ENCODE results near the gene ZNF385B.

Gene ZNF385B

GRCh38 chr2:179560257-179560735 lies 301.1 kb downstream of the ZNF385B start:
- Histone ChIP-seq H3K27ac (ENCODE audit: low read depth, low read length) (no peak overlapping the region), H3K27me3 (ENCODE audit: insufficient read depth, low read length, poor library complexity) (no peaks in the 10 kb centered on the region)
- WGBS (ENCODE audit: extremely low coverage, insufficient coverage, low lambda C conversion rate), result no CpG with 5 or more reads among the region's 1 CpG

GRCh38 chr2:179559108-179559806 lies 302.2 kb downstream of the ZNF385B start:
- H3K23ac ChIP-seq (ENCODE audit: low read length), result no peak overlapping the region
- H3K79me1 ChIP-seq (ENCODE audit: low read length), result no peaks in the 10 kb centered on the region
- no peak overlapping the region for H2AK5ac ChIP-seq (ENCODE audit: low read length)
- H3K56ac ChIP-seq (ENCODE audit: low read length), result no peak overlapping the region
- H3K18ac ChIP-seq (ENCODE audit: low read length), result no peak overlapping the region
- no peak overlapping the region for H4K5ac ChIP-seq (ENCODE audit: low read length)
- no peak overlapping the region for H3K27ac ChIP-seq (ENCODE audit: low read depth, low read length)
- no peak overlapping the region for H3K4ac ChIP-seq (ENCODE audit: low read depth, low read length)
- WGBS (ENCODE audit: extremely low coverage, insufficient coverage, low lambda C conversion rate), result no CpG with 5 or more reads among the region's 4 CpGs
- no peak for DNase-seq
- no peak overlapping the region for H4K8ac ChIP-seq (ENCODE audit: low read depth, low read length)
- H3K4me2 ChIP-seq (ENCODE audit: low read length), result no peak overlapping the region
- no peak overlapping the region for H3K4me3 ChIP-seq (ENCODE audit: low read length)
- H2BK15ac ChIP-seq (replicated peaks; ENCODE audit: low read depth), result no peak overlapping the region
- H3K27me3 ChIP-seq (ENCODE audit: insufficient read depth, low read length, poor library complexity), result no peaks in the 10 kb centered on the region
- no peak overlapping the region for H3K9ac ChIP-seq (ENCODE audit: low read length)
- H2BK120ac ChIP-seq (ENCODE audit: low read depth, low read length), result no peak overlapping the region
- H3K36me3 ChIP-seq (ENCODE audit: control insufficient read depth, insufficient read depth, low read length), result no peaks in the 10 kb centered on the region
- H3K79me2 ChIP-seq (ENCODE audit: control insufficient read depth, insufficient read depth, low read length), result no peaks in the 10 kb centered on the region
- H2BK5ac ChIP-seq (ENCODE audit: low read length), result no peak overlapping the region
- H3K4me1 ChIP-seq (ENCODE audit: control insufficient read depth, low read depth, low read length), result no peaks in the 10 kb centered on the region

More at GRCh38 chr2:179560257-179560735, 301.1 kb downstream of the ZNF385B start:
- H3K9ac ChIP-seq (ENCODE audit: low read length), result no peak overlapping the region
- no peak overlapping the region for H3K4ac ChIP-seq (ENCODE audit: low read depth, low read length)
- H2BK5ac ChIP-seq (ENCODE audit: low read length), result no peak overlapping the region
- no peak overlapping the region for H3K23ac ChIP-seq (ENCODE audit: low read length)
- H2BK15ac ChIP-seq (replicated peaks; ENCODE audit: low read depth), result no peak overlapping the region
- no peak overlapping the region for H3K56ac ChIP-seq (ENCODE audit: low read length)
- H2AK5ac ChIP-seq (ENCODE audit: low read length), result no peak overlapping the region
- H3K36me3 ChIP-seq (ENCODE audit: control insufficient read depth, insufficient read depth, low read length), result no peaks in the 10 kb centered on the region
- no peak overlapping the region for H4K5ac ChIP-seq (ENCODE audit: low read length)
- no peaks in the 10 kb centered on the region for H3K79me1 ChIP-seq (ENCODE audit: low read length)
- no peak for DNase-seq
- no peaks in the 10 kb centered on the region for H3K4me1 ChIP-seq (ENCODE audit: control insufficient read depth, low read depth, low read length)
- H3K18ac ChIP-seq (ENCODE audit: low read length), result no peak overlapping the region
- H3K79me2 ChIP-seq (ENCODE audit: control insufficient read depth, insufficient read depth, low read length), result no peaks in the 10 kb centered on the region
- no peak overlapping the region for H3K4me3 ChIP-seq (ENCODE audit: low read length)
- no peak overlapping the region for H2BK120ac ChIP-seq (ENCODE audit: low read depth, low read length)
- no peak overlapping the region for H3K4me2 ChIP-seq (ENCODE audit: low read length)
- no peak overlapping the region for H4K8ac ChIP-seq (ENCODE audit: low read depth, low read length)

- no peak overlapping the region for H2BK120ac ChIP-seq (ENCODE audit: low read depth, low read length)
- H2AK5ac ChIP-seq (ENCODE audit: low read length), result no peak overlapping the region
- no peak overlapping the region for H3K18ac ChIP-seq (ENCODE audit: low read length)
- no peaks in the 10 kb centered on the region for H3K4me1 ChIP-seq (ENCODE audit: control insufficient read depth, low read depth, low read length)
- no peak overlapping the region for H2BK5ac ChIP-seq (ENCODE audit: low read length)
- no peak overlapping the region for H2BK15ac ChIP-seq (replicated peaks; ENCODE audit: low read depth)
- H4K5ac ChIP-seq (ENCODE audit: low read length), result no peak overlapping the region
- H3K79me2 ChIP-seq (ENCODE audit: control insufficient read depth, insufficient read depth, low read length), result no peaks in the 10 kb centered on the region
- no peaks in the 10 kb centered on the region for H3K79me1 ChIP-seq (ENCODE audit: low read length)
- H4K8ac ChIP-seq (ENCODE audit: low read depth, low read length), result no peak overlapping the region
- H3K4me2 ChIP-seq (ENCODE audit: low read length), result no peak overlapping the region
- H3K27ac ChIP-seq (ENCODE audit: low read depth, low read length), result no peak overlapping the region
- no peak overlapping the region for H3K23ac ChIP-seq (ENCODE audit: low read length)
- WGBS (ENCODE audit: extremely low coverage, insufficient coverage, low lambda C conversion rate), result no CpG with 5 or more reads among the region's 2 CpGs
- H3K9ac ChIP-seq (ENCODE audit: low read length), result no peak overlapping the region
- no peak overlapping the region for H3K4ac ChIP-seq (ENCODE audit: low read depth, low read length)
- no peak overlapping the region for H3K4me3 ChIP-seq (ENCODE audit: low read length)
- DNase-seq, result no peak
- H3K27me3 ChIP-seq (ENCODE audit: insufficient read depth, low read length, poor library complexity), result no peaks in the 10 kb centered on the region
- H3K56ac ChIP-seq (ENCODE audit: low read length), result no peak overlapping the region
- no peaks in the 10 kb centered on the region for H3K36me3 ChIP-seq (ENCODE audit: control insufficient read depth, insufficient read depth, low read length)
Observed at GRCh38 chr2:179558010-179558934, 303.1 kb downstream of the ZNF385B start.

- H3K4me3 ChIP-seq (ENCODE audit: low read length), result no peak overlapping the region
- DNase-seq, result no peak
- no peak overlapping the region for H3K56ac ChIP-seq (ENCODE audit: low read length)
- H3K79me2 ChIP-seq (ENCODE audit: control insufficient read depth, insufficient read depth, low read length), result no peaks in the 10 kb centered on the region
- no peaks in the 10 kb centered on the region for H3K27me3 ChIP-seq (ENCODE audit: insufficient read depth, low read length, poor library complexity)
- H4K5ac ChIP-seq (ENCODE audit: low read length), result no peak overlapping the region
- H3K4me2 ChIP-seq (ENCODE audit: low read length), result no peak overlapping the region
- H3K79me1 ChIP-seq (ENCODE audit: low read length), result no peaks in the 10 kb centered on the region
- H3K4me1 ChIP-seq (ENCODE audit: control insufficient read depth, low read depth, low read length), result no peaks in the 10 kb centered on the region
- no peak overlapping the region for H4K8ac ChIP-seq (ENCODE audit: low read depth, low read length)
- no peak overlapping the region for H3K18ac ChIP-seq (ENCODE audit: low read length)
- no peaks in the 10 kb centered on the region for H3K36me3 ChIP-seq (ENCODE audit: control insufficient read depth, insufficient read depth, low read length)
- H3K23ac ChIP-seq (ENCODE audit: low read length), result no peak overlapping the region
- H2BK5ac ChIP-seq (ENCODE audit: low read length), result no peak overlapping the region
- H2AK5ac ChIP-seq (ENCODE audit: low read length), result no peak overlapping the region
- no peak overlapping the region for H3K9ac ChIP-seq (ENCODE audit: low read length)
- peak overlapping the region; percentile 36 for H3K4ac ChIP-seq (ENCODE audit: low read depth, low read length)
- H3K27ac ChIP-seq (ENCODE audit: low read depth, low read length), result no peak overlapping the region
- H2BK15ac ChIP-seq (replicated peaks; ENCODE audit: low read depth), result no peak overlapping the region
- H2BK120ac ChIP-seq (ENCODE audit: low read depth, low read length), result no peak overlapping the region
- WGBS (ENCODE audit: extremely low coverage, insufficient coverage, low lambda C conversion rate), result no CpG with 5 or more reads among the region's 6 CpGs
Observed at GRCh38 chr2:179556425-179556824, 305.0 kb downstream of the ZNF385B start.

- H3K4me1 ChIP-seq (ENCODE audit: control insufficient read depth, low read depth, low read length), result no peaks in the 10 kb centered on the region
- no peaks in the 10 kb centered on the region for H3K36me3 ChIP-seq (ENCODE audit: control insufficient read depth, insufficient read depth, low read length)
- no peak overlapping the region for H3K4ac ChIP-seq (ENCODE audit: low read depth, low read length)
- no peak overlapping the region for H2BK15ac ChIP-seq (replicated peaks; ENCODE audit: low read depth)
- H3K18ac ChIP-seq (ENCODE audit: low read length), result no peak overlapping the region
- no peak overlapping the region for H2BK120ac ChIP-seq (ENCODE audit: low read depth, low read length)
- no peaks in the 10 kb centered on the region for H3K79me1 ChIP-seq (ENCODE audit: low read length)
- no peak overlapping the region for H4K8ac ChIP-seq (ENCODE audit: low read depth, low read length)
- no peak for DNase-seq
- no peak overlapping the region for H2BK5ac ChIP-seq (ENCODE audit: low read length)
- H3K9ac ChIP-seq (ENCODE audit: low read length), result no peak overlapping the region
- H3K56ac ChIP-seq (ENCODE audit: low read length), result no peak overlapping the region
- no peaks in the 10 kb centered on the region for H3K79me2 ChIP-seq (ENCODE audit: control insufficient read depth, insufficient read depth, low read length)
- no peak overlapping the region for H4K5ac ChIP-seq (ENCODE audit: low read length)
- WGBS (ENCODE audit: extremely low coverage, insufficient coverage, low lambda C conversion rate), result no CpG with 5 or more reads among the region's 6 CpGs
- H3K27me3 ChIP-seq (ENCODE audit: insufficient read depth, low read length, poor library complexity), result no peaks in the 10 kb centered on the region
- H3K27ac ChIP-seq (ENCODE audit: low read depth, low read length), result no peak overlapping the region
- H2AK5ac ChIP-seq (ENCODE audit: low read length), result no peak overlapping the region
- no peak overlapping the region for H3K4me3 ChIP-seq (ENCODE audit: low read length)
- no peak overlapping the region for H3K23ac ChIP-seq (ENCODE audit: low read length)
- H3K4me2 ChIP-seq (ENCODE audit: low read length), result no peak overlapping the region
Observed at GRCh38 chr2:179555691-179556283, 305.6 kb downstream of the ZNF385B start.

Measured in mesendoderm (in vitro differentiated cells).